Peyer's patch (tissue), 4 donors: ENCODE measurements around the gene ZBED6.

Source experiments
- CTCF ChIP-seq, 6 experiments: fragments of 450-650 bp in 4 of 6; fragments of 200-600 bp in 2 of 6; sonication (generic) in 1 of 6; IDR thresholded peaks; one replicate each; pipeline ENCODE4 v1.5.1; 2017 to 2019; ENCODE audit warnings: antibody characterized with exemption in 6 of 6, mild to moderate bottlenecking in 3 of 6, moderate library complexity in 1 of 6
- POLR2A ChIP-seq, 2 donors: fragments of 450-650 bp; IDR thresholded peaks; one replicate each; pipeline ENCODE4 v1.5.1; 2017; ENCODE audit warnings: antibody characterized with exemption in 2 of 2, mild to moderate bottlenecking in 2 of 2, moderate library complexity in 2 of 2

- TF ChIP-seq CTCF (IDR thresholded peaks at IDR 0.05) (no peak), POLR2A (IDR thresholded peaks at IDR 0.05) (no peak)
These were observed 13.5 kb upstream of the ZBED6 start for GRCh38 chr1:203781962-203782361.
